ENCODE measurements around the gene SMNDC1.

DNA sequence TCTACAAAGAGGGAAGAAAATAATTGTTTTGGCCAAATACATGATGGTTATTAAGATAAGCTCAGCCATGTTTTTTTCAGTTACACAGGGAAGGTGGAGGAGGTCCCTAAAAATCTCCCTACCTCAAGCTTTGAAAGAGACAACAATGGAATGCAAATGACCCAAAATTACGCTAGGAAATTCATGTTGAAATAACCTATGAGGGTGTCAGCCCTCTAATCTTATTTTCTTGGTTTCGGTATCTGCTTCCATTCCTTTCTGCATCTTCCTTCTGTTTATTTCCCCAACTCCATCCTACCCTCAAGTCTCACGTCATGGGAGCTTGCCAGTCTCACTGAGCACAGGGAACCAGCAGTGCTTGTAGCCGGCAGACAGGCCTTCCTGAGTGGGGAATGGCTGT, 40.6 kb upstream of the SMNDC1 start:
- TF ChIP-seq, protein P1, sequence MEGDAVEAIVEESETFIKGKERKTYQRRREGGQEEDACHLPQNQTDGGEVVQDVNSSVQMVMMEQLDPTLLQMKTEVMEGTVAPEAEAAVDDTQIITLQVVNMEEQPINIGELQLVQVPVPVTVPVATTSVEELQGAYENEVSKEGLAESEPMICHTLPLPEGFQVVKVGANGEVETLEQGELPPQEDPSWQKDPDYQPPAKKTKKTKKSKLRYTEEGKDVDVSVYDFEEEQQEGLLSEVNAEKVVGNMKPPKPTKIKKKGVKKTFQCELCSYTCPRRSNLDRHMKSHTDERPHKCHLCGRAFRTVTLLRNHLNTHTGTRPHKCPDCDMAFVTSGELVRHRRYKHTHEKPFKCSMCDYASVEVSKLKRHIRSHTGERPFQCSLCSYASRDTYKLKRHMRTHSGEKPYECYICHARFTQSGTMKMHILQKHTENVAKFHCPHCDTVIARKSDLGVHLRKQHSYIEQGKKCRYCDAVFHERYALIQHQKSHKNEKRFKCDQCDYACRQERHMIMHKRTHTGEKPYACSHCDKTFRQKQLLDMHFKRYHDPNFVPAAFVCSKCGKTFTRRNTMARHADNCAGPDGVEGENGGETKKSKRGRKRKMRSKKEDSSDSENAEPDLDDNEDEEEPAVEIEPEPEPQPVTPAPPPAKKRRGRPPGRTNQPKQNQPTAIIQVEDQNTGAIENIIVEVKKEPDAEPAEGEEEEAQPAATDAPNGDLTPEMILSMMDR (conservative IDR thresholded peaks at IDR 0.05) = no peak
- TF ChIP-seq EZH2 (IDR thresholded peaks at IDR 0.05; ENCODE audit: low read depth) = no peak

Data from PC-9 (cell line).